NOMO-1 (cell line): ENCODE results near the gene SZT2.

Experiments used
- DNase-seq, 2 experiments: peaks; one replicate each; lab custom pipeline; 2025; ENCODE audit not compliant: unreplicated experiment in 2 of 2; lab: John Stamatoyannopoulos, UW

SZT2 gene

GRCh38 chr1:43439781-43440180, 50.1 kb downstream of the SZT2 start:
- no peak for DNase-seq

- no peak for DNase-seq
Measured at GRCh38 chr1:43440358-43440757, 50.7 kb downstream of the SZT2 start.

- no peak for DNase-seq
Measured at GRCh38 chr1:43441166-43441893, 51.6 kb downstream of the SZT2 start.

GRCh38 chr1:43441894-43442637, 52.4 kb downstream of the SZT2 start:
- no peak for DNase-seq

- no peak for DNase-seq
Measured at GRCh38 chr1:43442756-43443155, 53.1 kb downstream of the SZT2 start.

GRCh38 chr1:43443197-43443946, 53.7 kb downstream of the SZT2 start:
- DNase-seq: no peak

- DNase-seq: no peak
Measured at GRCh38 chr1:43444151-43444828, 54.6 kb downstream of the SZT2 start.

- no peak for DNase-seq
Measured at GRCh38 chr1:43444836-43445235, 55.1 kb downstream of the SZT2 start.

GRCh38 chr1:43445606-43446387, 56.1 kb downstream of the SZT2 start:
- DNase-seq: no peak

GRCh38 chr1:43446388-43446740, 56.7 kb downstream of the SZT2 start:
- no peak for DNase-seq

GRCh38 chr1:43446881-43447835, 57.5 kb downstream of the SZT2 start:
- DNase-seq: no peak

- no peak for DNase-seq
Measured at GRCh38 chr1:43447891-43448708, 58.4 kb downstream of the SZT2 start.

GRCh38 chr1:43448955-43449707, 59.4 kb downstream of the SZT2 start:
- DNase-seq: no peak

- no peak for DNase-seq
Measured at GRCh38 chr1:43449708-43450069, 60.0 kb downstream of the SZT2 start.

- DNase-seq: no peak
Measured at GRCh38 chr1:43450251-43450941, 60.7 kb downstream of the SZT2 start.

- DNase-seq: no peak
Measured at GRCh38 chr1:43451157-43451591, 61.5 kb downstream of the SZT2 start.
